Loucy (cell line): Measurements from ENCODE around the gene DUSP14.

Source experiments
- CTCF ChIP-seq: fragments of 200-600 bp; sonication (generic); conservative IDR thresholded peaks from 2 replicates; pipeline ENCODE4 v1.5.1; 2014; ENCODE audit warnings: mild to moderate bottlenecking, antibody characterized with exemption, low read length
- EZH2phosphoT487 ChIP-seq: fragments of 200-600 bp; IDR thresholded peaks from 2 replicates; pipeline ENCODE4 v1.6.1; 2018; ENCODE audit warnings: antibody characterized with exemption, mild to moderate bottlenecking, moderate library complexity, borderline replicate concordance

- no peak for TF ChIP-seq CTCF
- no peak for TF ChIP-seq EZH2phosphoT487
These were observed 24.5 kb upstream of the DUSP14 start for GRCh38 chr17:37465069-37465616.
